ENCODE data around the gene DNAH3. TPM values are rescaled to one million over a fixed set of nuclear protein-coding genes. Genes with fewer than 3 reads are reported as not detected.
"Not testable (repeated sequence)": the region's sequence is repeated elsewhere in the genome, so short reads cannot be mapped to it uniquely, and the experiment has no call there.

The DNAH3 gene
- total and polyA plus RNA-seq, 2 donors, result 0.09 to 0.30 TPM

- Histone ChIP-seq H3K9me3 (ENCODE audit: control insufficient read depth in 2 of 2, insufficient read depth in 1 of 2, low read length in 1 of 2) (no peaks in the 10 kb centered on the region), H3K4me1 (ENCODE audit: control insufficient read depth in 2 of 2, insufficient read depth in 2 of 2, low read length in 2 of 2) (no peaks in the 10 kb centered on the region), H3K36me3 (ENCODE audit: control insufficient read depth in 2 of 2, insufficient read depth in 2 of 2, low read length in 1 of 2) (peaks cover 0 to 14% of the 10 kb centered on the region in 2 donors), H3K27ac (ENCODE audit: low read depth in 1 of 2, low read length in 1 of 2) (no peak overlapping the region), H3K4me3 (ENCODE audit: low read length in 2 of 2) (no peak overlapping the region), H3K27me3 (ENCODE audit: control insufficient read depth in 2 of 2, insufficient read depth in 1 of 2, low read length in 1 of 2) (no peaks in the 10 kb centered on the region)
- WGBS, result 98% methylated on average over 3 of the region's 3 CpGs
- no peak for DNase-seq (ENCODE audit: low read depth in 6 of 9, low spot score in 9 of 9)
These were observed 22.0 kb upstream of the DNAH3 start for GRCh38 chr16:21172650-21173049.

- H3K4me1 ChIP-seq (ENCODE audit: control insufficient read depth in 2 of 2, insufficient read depth in 2 of 2, low read length in 2 of 2); H3K27ac ChIP-seq (ENCODE audit: low read depth in 1 of 2, low read length in 1 of 2); DNase-seq (ENCODE audit: low read depth in 6 of 9, low spot score in 9 of 9); H3K4me3 ChIP-seq (ENCODE audit: low read length in 2 of 2); H3K9me3 ChIP-seq (ENCODE audit: control insufficient read depth in 2 of 2, insufficient read depth in 1 of 2, low read length in 1 of 2); H3K27me3 ChIP-seq (ENCODE audit: control insufficient read depth in 2 of 2, insufficient read depth in 1 of 2, low read length in 1 of 2): not testable (repeated sequence)
- H3K36me3 ChIP-seq (ENCODE audit: control insufficient read depth in 2 of 2, insufficient read depth in 2 of 2, low read length in 1 of 2), result peaks cover 3 to 23% of the 10 kb centered on the region in 2 donors
- WGBS, result 98% methylated on average over 8 of the region's 8 CpGs
These were observed 19.5 kb upstream of the DNAH3 start for GRCh38 chr16:21170116-21170515.

GRCh38 chr16:21169249-21169981 is 18.8 kb upstream of the DNAH3 start:
- Histone ChIP-seq H3K4me3 (ENCODE audit: low read length in 2 of 2) (no peak overlapping the region), H3K9me3 (ENCODE audit: control insufficient read depth in 2 of 2, insufficient read depth in 1 of 2, low read length in 1 of 2) (no peaks in the 10 kb centered on the region), H3K27ac (ENCODE audit: low read depth in 1 of 2, low read length in 1 of 2) (no peak overlapping the region), H3K27me3 (ENCODE audit: control insufficient read depth in 2 of 2, insufficient read depth in 1 of 2, low read length in 1 of 2) (no peaks in the 10 kb centered on the region), H3K36me3 (ENCODE audit: control insufficient read depth in 2 of 2, insufficient read depth in 2 of 2, low read length in 1 of 2) (peaks cover 3 to 24% of the 10 kb centered on the region in 2 donors), H3K4me1 (ENCODE audit: control insufficient read depth in 2 of 2, insufficient read depth in 2 of 2, low read length in 2 of 2) (no peaks in the 10 kb centered on the region)
- 97% methylated on average over 5 of the region's 5 CpGs for WGBS
- DNase-seq (ENCODE audit: low read depth in 6 of 9, low spot score in 9 of 9), result no peak

GRCh38 chr16:21167929-21168602 is 17.4 kb upstream of the DNAH3 start:
- peak in 1 of 9 donors; percentile 35 for DNase-seq (ENCODE audit: low read depth in 6 of 9, low spot score in 9 of 9)
- 98% methylated on average over 12 of the region's 12 CpGs for WGBS
- Histone ChIP-seq H3K4me1 (ENCODE audit: control insufficient read depth in 2 of 2, insufficient read depth in 2 of 2, low read length in 2 of 2) (no peaks in the 10 kb centered on the region), H3K27me3 (ENCODE audit: control insufficient read depth in 2 of 2, insufficient read depth in 1 of 2, low read length in 1 of 2) (no peaks in the 10 kb centered on the region), H3K9me3 (ENCODE audit: control insufficient read depth in 2 of 2, insufficient read depth in 1 of 2, low read length in 1 of 2) (no peaks in the 10 kb centered on the region), H3K4me3 (ENCODE audit: low read length in 2 of 2) (no peak overlapping the region), H3K36me3 (ENCODE audit: control insufficient read depth in 2 of 2, insufficient read depth in 2 of 2, low read length in 1 of 2) (peaks cover 3 to 28% of the 10 kb centered on the region in 2 donors), H3K27ac (ENCODE audit: low read depth in 1 of 2, low read length in 1 of 2) (no peak overlapping the region)

- H3K4me3 ChIP-seq (ENCODE audit: low read length in 2 of 2), result no peak overlapping the region
- H3K4me1 ChIP-seq (ENCODE audit: control insufficient read depth in 2 of 2, insufficient read depth in 2 of 2, low read length in 2 of 2), result no peaks in the 10 kb centered on the region
These were observed 16.7 kb upstream of the DNAH3 start for GRCh38 chr16:21167360-21167759.

GRCh38 chr16:21166561-21166961 is 15.9 kb upstream of the DNAH3 start:
- DNase-seq (ENCODE audit: low read depth in 6 of 9, low spot score in 9 of 9), result no peak
- H3K4me3 ChIP-seq (ENCODE audit: low read length in 2 of 2), result no peak overlapping the region
- no peak overlapping the region for H3K27ac ChIP-seq (ENCODE audit: low read depth in 1 of 2, low read length in 1 of 2)
- 98% methylated on average over 9 of the region's 9 CpGs for WGBS
- H3K9me3 ChIP-seq (ENCODE audit: control insufficient read depth in 2 of 2, insufficient read depth in 1 of 2, low read length in 1 of 2), result no peaks in the 10 kb centered on the region
- H3K27me3 ChIP-seq (ENCODE audit: control insufficient read depth in 2 of 2, insufficient read depth in 1 of 2, low read length in 1 of 2), result no peaks in the 10 kb centered on the region
- H3K36me3 ChIP-seq (ENCODE audit: control insufficient read depth in 2 of 2, insufficient read depth in 2 of 2, low read length in 1 of 2), result peaks cover 3 to 27% of the 10 kb centered on the region in 2 donors
- no peaks in the 10 kb centered on the region for H3K4me1 ChIP-seq (ENCODE audit: control insufficient read depth in 2 of 2, insufficient read depth in 2 of 2, low read length in 2 of 2)

More at GRCh38 chr16:21167360-21167759, 16.7 kb upstream of the DNAH3 start:
- H3K9me3 ChIP-seq (ENCODE audit: control insufficient read depth in 2 of 2, insufficient read depth in 1 of 2, low read length in 1 of 2), result no peaks in the 10 kb centered on the region
- H3K27ac ChIP-seq (ENCODE audit: low read depth in 1 of 2, low read length in 1 of 2), result no peak overlapping the region
- DNase-seq (ENCODE audit: low read depth in 6 of 9, low spot score in 9 of 9), result no peak
- H3K36me3 ChIP-seq (ENCODE audit: control insufficient read depth in 2 of 2, insufficient read depth in 2 of 2, low read length in 1 of 2), result peaks cover 3 to 30% of the 10 kb centered on the region in 2 donors
- 98% methylated on average over 9 of the region's 9 CpGs for WGBS
- H3K27me3 ChIP-seq (ENCODE audit: control insufficient read depth in 2 of 2, insufficient read depth in 1 of 2, low read length in 1 of 2), result no peaks in the 10 kb centered on the region

- peaks cover 7 to 16% of the 10 kb centered on the region in 2 donors for H3K36me3 ChIP-seq (ENCODE audit: control insufficient read depth in 2 of 2, insufficient read depth in 2 of 2, low read length in 1 of 2)
- DNase-seq (ENCODE audit: low read depth in 6 of 9, low spot score in 9 of 9), result no peak
- H3K9me3 ChIP-seq (ENCODE audit: control insufficient read depth in 2 of 2, insufficient read depth in 1 of 2, low read length in 1 of 2), result peaks cover 0 to under 1% of the 10 kb centered on the region in 2 donors
- no peak overlapping the region for H3K4me3 ChIP-seq (ENCODE audit: low read length in 2 of 2)
- WGBS, result 99% methylated on average over 7 of the region's 7 CpGs
- no peak overlapping the region for H3K27ac ChIP-seq (ENCODE audit: low read depth in 1 of 2, low read length in 1 of 2)
- H3K27me3 ChIP-seq (ENCODE audit: control insufficient read depth in 2 of 2, insufficient read depth in 1 of 2, low read length in 1 of 2), result no peaks in the 10 kb centered on the region
- H3K4me1 ChIP-seq (ENCODE audit: control insufficient read depth in 2 of 2, insufficient read depth in 2 of 2, low read length in 2 of 2), result peaks cover 0 to 2% of the 10 kb centered on the region in 2 donors
These were observed 14.0 kb upstream of the DNAH3 start for GRCh38 chr16:21164521-21165168.

- peaks cover 7 to 16% of the 10 kb centered on the region in 2 donors for H3K36me3 ChIP-seq (ENCODE audit: control insufficient read depth in 2 of 2, insufficient read depth in 2 of 2, low read length in 1 of 2)
These were observed 12.9 kb upstream of the DNAH3 start for GRCh38 chr16:21163576-21163975.

GRCh38 chr16:21162661-21163151 is 12.1 kb upstream of the DNAH3 start:
- Histone ChIP-seq H3K36me3 (ENCODE audit: control insufficient read depth in 2 of 2, insufficient read depth in 2 of 2, low read length in 1 of 2) (peaks cover 7 to 16% of the 10 kb centered on the region in 2 donors), H3K4me3 (ENCODE audit: low read length in 2 of 2) (no peak overlapping the region), H3K27me3 (ENCODE audit: control insufficient read depth in 2 of 2, insufficient read depth in 1 of 2, low read length in 1 of 2) (no peaks in the 10 kb centered on the region), H3K27ac (ENCODE audit: low read depth in 1 of 2, low read length in 1 of 2) (no peak overlapping the region), H3K9me3 (ENCODE audit: control insufficient read depth in 2 of 2, insufficient read depth in 1 of 2, low read length in 1 of 2) (peaks cover 0 to 3% of the 10 kb centered on the region in 2 donors), H3K4me1 (ENCODE audit: control insufficient read depth in 2 of 2, insufficient read depth in 2 of 2, low read length in 2 of 2) (peaks cover 12 to 14% of the 10 kb centered on the region in 2 donors)
- WGBS, result 94% methylated on average over 7 of the region's 7 CpGs
- DNase-seq (ENCODE audit: low read depth in 6 of 9, low spot score in 9 of 9), result no peak

More at GRCh38 chr16:21163576-21163975, 12.9 kb upstream of the DNAH3 start:
- Histone ChIP-seq H3K27ac (ENCODE audit: low read depth in 1 of 2, low read length in 1 of 2) (no peak overlapping the region), H3K9me3 (ENCODE audit: control insufficient read depth in 2 of 2, insufficient read depth in 1 of 2, low read length in 1 of 2) (peaks cover 0 to 3% of the 10 kb centered on the region in 2 donors), H3K4me3 (ENCODE audit: low read length in 2 of 2) (no peak overlapping the region), H3K27me3 (ENCODE audit: control insufficient read depth in 2 of 2, insufficient read depth in 1 of 2, low read length in 1 of 2) (no peaks in the 10 kb centered on the region), H3K4me1 (ENCODE audit: control insufficient read depth in 2 of 2, insufficient read depth in 2 of 2, low read length in 2 of 2) (peaks cover 5 to 8% of the 10 kb centered on the region in 2 donors)
- no peak for DNase-seq (ENCODE audit: low read depth in 6 of 9, low spot score in 9 of 9)
- WGBS, result 97% methylated on average over 4 of the region's 4 CpGs
